GM11168 (cell line): ENCODE data around the gene FSD1.
"Not testable (repeated sequence)": the region's sequence is repeated elsewhere in the genome, so short reads cannot be mapped to it uniquely, and the experiment has no call there.

Experiments used
- in situ Hi-C: fragments of 300-500 bp; cut with MboI; formaldehyde crosslinking; loops from one replicate; pipeline ENCODE4 v1.12.0; 2022; ENCODE audit warnings: low sequenced_read_pairs; ENCODE audit not compliant: unreplicated experiment

FSD1 gene

DNA sequence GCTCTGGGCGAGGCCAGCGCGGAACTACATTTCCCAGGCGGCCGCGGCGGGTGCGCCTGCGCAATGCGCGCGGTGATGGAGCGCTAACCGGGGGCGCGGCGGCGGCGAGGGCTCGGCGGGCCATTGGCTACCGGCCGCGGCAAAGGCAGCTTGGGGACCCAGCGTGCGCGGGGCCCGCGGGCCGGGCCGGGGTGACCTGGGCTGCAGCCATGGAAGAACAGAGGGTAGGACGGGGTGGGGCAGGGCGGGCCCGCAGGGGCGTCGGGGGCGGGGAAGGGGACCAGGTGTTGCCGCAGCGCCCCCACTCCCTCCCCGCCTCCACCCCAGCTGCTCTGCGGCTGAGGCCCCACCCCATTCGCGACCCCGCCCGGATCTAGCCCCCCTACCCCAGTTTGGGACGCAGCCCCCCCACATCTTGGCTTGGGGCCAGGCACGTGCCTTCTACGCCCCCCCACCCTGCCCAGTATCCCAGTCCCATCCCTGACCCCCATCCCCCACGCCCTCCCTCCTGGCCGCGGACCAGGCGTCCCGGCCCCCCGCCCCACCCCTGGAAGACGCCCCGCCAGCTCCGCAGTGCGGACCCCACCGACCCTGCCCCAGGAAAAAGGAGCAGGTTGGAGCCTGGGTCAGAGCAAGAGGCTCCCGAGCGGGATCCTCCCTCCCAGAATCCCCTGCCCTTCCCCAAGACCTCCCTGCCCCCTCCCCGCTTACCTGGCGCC lies at the start of gene FSD1:
Gene FSD1, plus strand, starts transcription at position 61 of the 719 bp plus-strand sequence. Its CDS starts 149 bp downstream, at position 210.
- in situ Hi-C loops, result no loop called here

DNA sequence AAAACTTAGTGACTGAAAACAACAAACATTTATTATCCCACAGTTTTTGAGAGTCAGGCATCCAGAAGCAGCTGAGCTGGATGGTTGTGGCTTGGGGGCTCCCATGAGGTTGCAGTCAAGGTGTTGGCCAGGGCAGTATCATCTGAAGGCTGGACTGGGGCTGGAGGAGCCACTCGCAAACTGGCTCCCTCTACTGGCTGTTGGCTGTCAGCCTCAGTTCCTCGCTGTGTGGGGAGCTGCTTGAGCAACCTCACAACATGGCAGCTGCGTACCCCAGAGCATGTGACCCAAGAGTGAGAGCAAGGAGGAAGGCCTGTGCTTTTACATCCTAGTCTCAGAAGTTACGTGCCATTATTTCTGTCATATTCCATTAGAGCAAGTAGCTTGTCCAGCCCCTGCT lies 47.8 kb upstream of the FSD1 start:
- in situ Hi-C loops, result no loop called here

DNA sequence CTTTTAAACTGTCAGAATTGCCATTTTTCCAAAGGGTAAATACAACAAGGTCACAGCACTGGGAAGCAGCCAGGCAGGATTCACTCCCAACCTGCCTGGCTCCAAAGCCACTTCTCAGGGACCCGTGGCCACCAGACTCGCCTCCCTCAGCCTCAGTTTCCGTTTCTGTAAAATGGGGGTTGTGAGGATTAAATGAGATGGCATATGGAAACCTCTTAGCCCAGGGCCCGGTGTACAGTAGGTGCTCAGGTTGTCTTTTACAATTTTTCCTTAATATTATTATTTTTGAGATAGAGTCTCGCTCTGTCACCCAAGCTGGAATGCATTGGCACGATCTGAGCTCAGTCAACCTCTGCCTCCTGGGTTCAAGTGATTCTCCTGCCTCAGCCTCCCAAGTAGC lies 47.4 kb upstream of the FSD1 start:
- in situ Hi-C loops, result no loop called here

DNA sequence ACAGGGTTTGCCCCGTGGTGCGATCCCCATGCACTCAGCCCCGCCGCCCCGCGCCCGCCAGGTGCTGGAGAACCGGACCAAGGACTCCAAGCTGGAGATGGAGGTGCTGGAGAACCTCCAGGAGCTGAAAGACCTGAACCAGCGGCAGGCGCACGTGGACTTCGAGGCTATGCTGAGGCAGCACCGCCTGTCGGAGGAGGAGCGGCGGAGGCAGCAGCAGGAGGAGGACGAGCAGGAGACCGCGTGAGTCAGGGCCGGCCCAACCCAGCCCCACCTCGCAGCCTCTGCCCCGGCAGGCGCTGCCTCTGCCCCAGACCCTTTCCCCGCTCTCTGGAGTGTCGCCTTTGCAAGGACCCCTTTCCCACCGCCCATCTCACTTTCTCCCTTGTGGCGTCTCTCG lies 46.2 kb upstream of the FSD1 start:
- in situ Hi-C loops, result no loop called here

DNA sequence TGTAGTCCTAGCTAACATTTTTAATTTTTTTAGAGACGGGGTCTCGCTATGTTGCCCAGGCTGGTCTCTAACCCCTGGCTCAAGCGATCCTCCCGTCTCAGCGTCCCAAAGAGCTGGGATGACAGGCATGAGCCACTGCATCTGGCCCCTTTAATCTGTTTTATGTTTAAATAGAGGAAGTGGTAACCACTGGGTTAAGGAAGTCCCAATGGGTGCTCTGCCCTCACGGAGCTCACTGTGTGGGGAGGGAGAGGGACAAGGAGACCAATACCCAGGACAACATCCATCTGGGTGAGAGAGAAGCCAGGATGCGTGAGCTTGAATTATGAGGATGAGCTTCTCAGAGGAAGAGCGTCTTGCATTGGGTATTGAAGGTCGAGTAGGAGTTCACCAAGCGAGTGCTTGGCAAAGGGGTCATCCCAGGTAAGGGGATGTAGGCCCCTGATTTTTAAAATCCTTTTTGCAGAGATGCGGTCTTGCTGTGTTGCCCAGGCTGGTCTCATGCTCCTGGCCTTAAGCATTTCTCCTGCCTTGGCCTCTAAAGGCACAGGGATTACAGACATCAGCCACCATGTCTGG lies 43.7 kb upstream of the FSD1 start:
- in situ Hi-C loops, result no loop called here

DNA sequence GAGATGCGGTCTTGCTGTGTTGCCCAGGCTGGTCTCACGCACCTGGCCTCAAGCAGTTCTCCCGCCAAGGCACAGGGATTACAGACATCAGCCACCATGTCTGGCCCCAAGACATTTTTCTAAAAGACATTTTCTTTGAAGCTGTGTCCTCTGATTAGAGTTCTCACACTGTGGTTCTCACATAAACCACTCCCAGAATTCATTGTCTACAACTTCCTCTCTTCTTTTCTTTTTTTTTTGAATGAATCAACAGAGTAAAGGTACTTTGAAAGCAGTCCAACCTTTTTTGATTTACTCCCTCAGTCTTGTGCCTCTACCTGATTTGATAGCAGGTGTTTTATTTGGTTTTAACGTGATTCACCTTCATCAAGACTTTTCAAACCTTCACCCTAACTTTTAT lies 39.6 kb upstream of the FSD1 start:
- in situ Hi-C loops, result loop anchor here (5.0 kb wide), 1 partner anchor 87 kb away; no protein-coding TSS in a partner anchor

DNA sequence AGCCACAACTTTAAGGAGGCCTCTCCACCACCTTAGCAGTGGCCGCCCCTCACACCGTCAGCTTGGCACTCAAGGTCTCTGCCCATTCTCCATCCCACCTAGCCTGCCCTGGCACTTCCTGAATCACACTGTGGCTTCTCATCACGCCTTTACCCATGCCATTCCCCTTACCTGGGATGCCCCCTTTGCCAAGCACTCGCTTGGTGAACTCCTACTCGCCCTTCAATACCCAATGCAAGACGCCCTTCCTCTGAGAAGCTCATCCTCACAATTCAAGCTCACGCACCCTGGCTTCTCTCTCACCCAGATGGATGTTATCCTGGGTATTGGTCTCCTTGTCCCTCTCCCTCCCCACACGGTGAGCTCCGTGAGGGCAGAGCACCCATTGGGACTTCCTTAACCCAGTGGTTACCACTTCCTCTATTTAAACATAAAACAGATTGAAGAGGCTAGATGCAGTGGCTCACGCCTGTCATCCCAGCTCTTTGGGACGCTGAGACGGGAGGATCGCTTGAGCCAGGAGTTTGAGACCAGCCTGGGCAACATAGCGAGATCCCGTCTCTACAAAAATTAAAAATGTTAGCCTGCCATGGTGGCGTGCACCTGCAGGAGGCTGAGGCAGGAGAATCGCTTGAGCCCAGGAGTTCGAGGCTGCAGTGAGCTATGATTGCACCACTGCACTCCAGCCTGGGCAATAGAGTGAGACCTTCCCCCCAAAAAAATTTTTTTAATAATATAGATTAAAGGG lies 38.0 kb upstream of the FSD1 start:
- in situ Hi-C loops, result loop anchor here (5.0 kb wide), 1 partner anchor 86 kb away; no protein-coding TSS in a partner anchor

DNA sequence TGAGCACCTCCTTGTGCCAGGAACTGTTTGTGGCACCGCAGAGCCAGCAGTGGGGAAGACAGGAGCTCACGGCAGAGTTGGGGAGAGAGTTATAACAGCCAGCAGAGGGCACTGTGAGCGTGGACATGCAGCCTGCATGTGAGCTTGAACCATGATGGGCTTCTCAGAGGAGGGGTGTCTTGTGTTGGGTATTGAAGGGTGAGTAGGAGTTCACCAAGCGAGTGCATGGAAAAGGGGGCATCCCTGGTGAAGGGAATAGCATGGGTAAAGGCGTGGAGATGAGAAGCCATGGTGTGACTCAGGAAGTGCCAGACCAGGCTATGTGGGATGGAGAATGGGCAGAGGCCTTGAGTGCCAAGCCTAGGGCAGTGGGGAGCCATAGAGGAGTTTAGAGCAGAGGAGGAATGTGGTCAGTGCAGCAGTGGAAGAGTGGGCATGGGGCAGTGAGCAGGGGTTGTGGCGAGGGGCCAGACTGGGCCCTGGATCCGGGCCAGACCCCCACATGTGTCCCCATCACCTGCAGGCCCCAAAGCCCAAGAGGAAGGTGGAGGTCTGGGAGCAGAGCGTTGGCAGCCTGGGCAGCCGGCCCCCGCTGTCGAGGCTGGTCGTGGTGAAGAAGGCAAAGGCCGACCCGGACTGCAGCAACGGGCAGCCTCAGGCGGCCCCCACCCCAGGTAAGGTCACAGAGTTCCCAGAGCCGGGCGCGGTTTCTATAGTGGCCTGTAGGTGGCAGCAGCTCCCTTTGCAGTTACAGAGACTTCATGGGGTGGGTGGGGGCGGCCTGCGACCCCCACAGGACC lies 37.1 kb upstream of the FSD1 start:
- in situ Hi-C loops, result loop anchor here (5.0 kb wide), 1 partner anchor 85 kb away; no protein-coding TSS in a partner anchor

DNA sequence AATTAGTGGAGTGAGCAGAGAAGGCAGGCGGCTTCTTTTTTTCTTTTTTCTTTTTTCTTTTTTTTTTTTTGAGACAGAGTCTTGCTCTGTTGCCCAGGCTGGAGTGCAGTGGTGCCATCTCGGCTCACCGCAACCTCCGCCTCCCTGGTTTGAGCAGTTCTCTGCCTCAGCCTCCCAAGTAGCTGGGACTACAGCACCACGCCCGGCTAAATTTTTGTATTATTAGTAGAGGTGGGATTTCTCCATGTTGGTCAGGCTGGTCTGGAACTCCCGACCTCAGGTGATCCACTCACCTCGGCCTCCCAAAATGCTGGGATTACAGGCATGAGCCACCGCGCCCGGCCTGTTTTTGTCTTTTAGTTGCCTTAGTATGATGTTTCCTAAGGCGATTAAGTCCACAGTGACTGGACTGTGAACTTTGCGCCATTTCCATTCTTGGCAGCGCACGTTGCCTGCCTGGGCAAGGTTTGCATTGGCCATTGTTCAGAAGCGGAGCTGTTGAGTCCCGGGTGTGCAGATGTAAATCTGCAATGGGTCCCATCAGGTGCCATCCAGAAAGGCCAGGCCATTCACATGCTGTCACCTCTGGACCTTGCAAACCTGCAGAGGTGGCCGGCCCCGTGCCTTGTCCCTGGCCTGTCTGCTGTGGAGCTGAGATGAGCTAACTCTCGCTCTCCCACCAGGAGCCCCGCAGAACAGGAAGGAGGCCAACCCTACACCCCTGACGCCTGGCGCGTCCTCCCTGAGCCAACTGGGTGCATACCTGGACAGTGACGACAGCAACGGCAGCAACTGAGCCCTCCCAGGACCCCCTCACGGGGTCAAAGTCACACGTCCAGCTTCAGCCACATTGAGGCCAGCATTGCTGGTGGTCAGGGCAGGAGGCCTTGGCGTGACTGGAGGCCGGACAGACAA lies 36.2 kb upstream of the FSD1 start:
- in situ Hi-C loops, result loop anchor here (5.0 kb wide), 1 partner anchor 84 kb away; no protein-coding TSS in a partner anchor

DNA sequence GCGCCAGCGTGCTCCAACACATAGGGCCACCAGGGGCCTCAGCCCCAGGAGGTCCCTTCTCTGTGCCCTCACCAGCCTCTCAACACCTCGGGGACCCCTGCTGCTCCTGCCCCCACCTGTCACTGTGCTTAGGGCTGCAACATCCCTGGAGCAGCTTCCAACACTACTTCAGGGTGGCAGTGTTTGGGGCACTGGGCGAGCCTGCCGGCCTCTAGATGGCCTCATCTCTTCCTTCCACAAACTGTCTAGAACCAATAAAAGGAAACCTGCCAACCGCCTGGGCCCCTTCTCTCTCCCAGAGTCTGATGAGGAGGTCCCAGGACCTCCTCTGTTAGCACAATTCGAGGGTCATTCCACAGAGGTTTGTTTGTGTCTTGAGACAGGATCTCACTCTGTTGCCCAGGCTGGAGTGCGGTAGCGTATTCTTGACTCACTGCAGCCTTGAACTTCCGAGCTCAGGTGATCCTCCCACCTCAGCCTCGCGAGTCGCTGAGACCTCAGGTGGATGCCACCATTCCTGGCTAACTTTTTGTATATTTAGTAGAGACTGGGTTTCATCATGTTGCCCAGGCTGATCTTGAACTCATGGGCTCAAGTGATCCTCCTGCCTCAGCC lies 35.5 kb upstream of the FSD1 start:
- in situ Hi-C loops, result loop anchor here (5.0 kb wide), 1 partner anchor 83 kb away; no protein-coding TSS in a partner anchor

DNA sequence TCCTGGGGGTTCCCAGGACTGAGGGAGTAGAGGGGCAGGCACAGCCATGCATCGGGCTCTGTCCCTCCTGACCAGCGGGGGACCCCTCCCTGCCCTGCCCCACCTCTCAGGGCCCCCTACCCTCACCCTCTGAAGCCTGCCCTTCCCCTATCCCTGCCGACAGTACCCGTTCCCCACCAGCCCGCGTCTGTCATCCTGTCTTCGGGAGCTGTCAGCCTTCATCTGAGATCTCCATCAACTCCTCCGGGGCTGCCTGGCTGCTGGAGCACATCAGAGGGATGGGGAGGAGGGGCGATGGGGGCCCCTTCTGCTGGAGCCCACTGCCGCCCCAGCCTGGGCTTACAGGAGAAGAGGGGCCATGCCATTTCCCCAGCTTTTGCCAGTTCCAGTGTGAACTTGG lies 31.5 kb upstream of the FSD1 start:
- in situ Hi-C loops, result no loop called here

DNA sequence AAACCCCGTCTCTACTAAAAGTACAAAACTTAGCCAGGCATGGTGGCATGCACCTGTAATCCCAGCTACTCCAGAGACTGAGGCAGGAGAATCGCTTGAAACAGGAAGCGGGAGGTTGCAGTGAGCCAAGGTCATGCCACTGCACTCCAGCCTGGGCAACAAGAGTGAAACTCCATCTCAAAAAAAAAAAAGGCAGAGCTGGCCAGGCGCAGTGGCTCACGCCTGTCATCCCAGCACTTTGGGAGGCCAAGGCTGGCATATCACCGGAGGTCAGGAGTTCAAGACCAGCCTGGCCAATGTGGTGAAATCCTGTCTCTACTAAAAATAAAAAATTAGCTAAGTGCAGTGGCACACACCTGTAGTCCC lies 30.1 kb upstream of the FSD1 start:
- in situ Hi-C loops, result not testable (repeated sequence)

DNA sequence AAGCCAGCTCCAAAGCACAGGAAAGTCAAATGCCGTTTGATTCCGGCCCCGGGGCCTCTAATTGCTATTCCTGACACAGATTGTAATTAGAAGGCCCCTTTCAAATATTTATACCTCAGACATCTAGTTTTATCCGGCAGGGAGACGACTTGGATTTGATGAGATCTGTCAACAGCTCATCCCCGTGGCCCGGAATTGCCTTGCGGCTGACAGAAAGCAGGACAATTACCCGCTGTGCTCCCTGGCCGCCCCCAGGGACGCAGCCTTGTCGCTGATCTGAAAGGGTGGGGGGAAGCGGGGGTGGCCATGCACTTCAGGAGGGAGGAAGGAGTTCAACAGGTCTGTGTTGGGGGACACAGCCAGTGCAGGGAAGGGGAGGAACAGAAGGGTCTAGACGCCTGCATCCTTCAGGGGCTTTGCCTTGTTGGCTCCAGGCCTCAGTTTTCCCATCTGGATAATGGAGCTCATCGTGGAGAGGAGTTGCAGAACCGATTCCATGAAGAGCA lies 27.2 kb upstream of the FSD1 start:
- in situ Hi-C loops, result no loop called here

DNA sequence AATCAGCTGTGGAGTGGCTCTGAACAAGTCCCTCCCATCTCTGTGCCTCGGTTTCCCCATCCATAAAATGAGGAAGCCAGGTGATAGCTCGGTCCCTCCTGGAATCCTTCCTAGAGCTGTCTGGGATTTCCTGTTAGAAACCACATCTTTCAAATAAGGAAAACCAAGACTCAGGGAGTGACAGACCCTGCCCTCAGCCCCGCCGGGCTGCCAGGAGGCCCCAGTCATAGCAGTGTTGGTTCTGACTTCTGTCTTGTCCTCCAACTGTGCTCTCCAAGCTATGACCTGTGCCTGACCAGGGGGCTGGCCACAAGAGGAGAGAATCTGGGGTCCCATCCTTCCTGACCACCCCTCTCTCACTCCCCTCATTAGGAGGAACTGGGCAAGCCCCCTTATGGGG lies 26.4 kb upstream of the FSD1 start:
- in situ Hi-C loops, result no loop called here

DNA sequence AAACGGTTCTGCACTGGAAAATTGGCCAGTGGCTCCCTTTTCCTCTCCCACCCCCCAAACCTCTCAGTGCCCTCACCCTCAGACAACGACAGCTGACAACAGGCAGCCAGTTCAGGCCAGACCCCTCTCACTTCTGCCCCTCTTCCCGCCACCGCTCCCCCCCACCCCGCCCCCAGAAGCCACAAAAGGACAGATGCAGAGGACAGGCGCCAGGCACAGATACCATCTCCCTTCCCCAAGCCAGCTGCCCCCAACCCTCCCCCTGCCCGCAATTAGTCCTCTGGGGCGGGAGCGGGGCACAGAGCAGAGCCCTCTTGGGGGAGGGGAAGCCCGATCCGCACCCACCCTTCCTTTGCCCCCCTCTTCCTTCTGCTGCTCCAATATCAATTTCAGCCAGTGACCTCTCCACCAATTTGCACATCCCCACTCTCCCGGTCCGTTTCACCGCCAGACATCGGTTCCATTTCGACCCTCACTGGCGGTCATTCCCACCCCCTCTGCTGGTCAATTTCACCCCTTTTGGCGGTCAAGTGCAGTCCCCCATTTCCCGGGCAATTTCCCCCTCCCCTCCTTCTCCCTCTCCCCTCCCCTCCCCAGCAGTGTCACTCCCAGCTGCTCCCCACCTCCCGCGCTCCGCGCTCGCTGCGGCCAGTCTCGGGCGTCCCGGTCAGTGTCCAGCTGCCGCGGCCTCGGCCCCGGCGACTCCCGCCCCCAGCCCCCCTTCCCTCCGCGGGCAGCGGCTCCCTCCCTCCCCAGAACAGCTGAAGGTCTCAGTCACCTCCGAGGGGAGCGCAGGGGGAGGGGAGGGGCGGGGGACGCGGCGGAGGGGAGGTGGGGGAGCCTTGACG lies 25.8 kb upstream of the FSD1 start, which contains the start of gene SHD:
Gene SHD, plus strand, starts transcription at position 848 of the 848 bp plus-strand sequence. CDS start 798 bp downstream, outside the sequence.
- in situ Hi-C loops, result no loop called here

DNA sequence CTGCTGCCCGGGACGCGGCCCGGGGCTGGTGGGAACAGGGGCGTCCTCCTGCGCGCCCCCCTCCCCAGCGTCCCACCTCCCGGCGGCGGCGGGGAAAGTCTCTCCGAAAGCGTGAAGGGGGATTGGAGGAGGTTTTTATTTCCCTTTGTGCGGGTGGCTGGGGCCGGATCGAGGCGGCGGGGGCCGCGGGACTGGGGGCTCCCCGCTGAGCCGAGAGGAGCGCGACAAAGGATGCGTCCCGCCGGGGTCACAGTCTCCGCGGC lies 25.2 kb upstream of the FSD1 start:
- in situ Hi-C loops, result no loop called here

DNA sequence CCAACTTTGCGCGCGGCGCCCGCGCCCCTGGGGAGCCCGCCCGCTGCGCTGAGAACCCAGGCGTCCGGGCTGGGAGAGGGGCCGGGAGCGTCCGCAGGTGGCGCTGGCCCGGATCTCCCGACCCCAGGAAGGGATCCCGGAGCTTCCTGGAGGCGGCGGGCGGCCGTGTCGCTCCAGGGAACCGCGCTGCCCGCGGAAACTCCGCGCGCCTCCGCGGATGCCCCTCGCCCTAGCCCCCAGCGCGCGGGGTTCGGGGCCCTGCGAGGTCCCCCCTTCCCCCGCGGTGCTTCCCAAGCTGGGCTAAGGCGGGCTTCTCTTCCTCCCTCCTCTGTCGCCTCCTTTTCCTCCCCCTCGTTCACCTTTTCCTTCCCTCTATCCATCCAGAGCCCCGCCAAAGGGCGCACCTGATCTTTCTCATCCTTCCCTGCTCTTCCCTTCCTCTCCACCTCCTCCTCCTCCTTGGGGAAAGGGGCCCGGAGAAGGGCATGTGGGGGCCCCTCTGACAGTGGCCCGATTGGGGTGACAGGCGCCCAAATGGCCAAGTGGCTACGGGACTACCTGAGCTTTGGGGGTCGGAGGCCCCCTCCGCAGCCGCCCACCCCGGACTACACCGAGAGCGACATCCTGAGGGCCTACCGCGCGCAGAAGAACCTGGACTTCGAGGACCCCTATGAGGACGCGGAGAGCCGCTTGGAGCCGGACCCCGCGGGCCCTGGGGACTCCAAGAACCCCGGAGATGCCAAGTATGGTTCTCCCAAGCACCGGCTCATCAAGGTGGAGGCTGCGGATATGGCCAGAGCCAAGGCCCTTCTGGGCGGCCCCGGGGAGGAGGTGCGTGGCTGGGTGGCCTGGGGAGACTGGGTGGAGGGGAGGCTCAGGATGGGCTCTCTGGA lies 24.6 kb upstream of the FSD1 start:
- in situ Hi-C loops, result no loop called here
